GM12878 (cell line): ENCODE results near the gene SGSH. TPM values are rescaled to one million over a fixed set of nuclear protein-coding genes. Genes with fewer than 3 reads are reported as not detected.

Source experiments
- ATF3 ChIP-seq: IDR thresholded peaks from 2 replicates; pipeline ENCODE4 v1.6.1; 2011; ENCODE audit warnings: low read depth, mild to moderate bottlenecking, low read length, moderate library complexity, borderline replicate concordance; ENCODE audit errors: extremely low read depth
- E4F1 ChIP-seq: fragments of 450-650 bp; IDR thresholded peaks from 2 replicates; pipeline ENCODE4 v1.6.1; 2018; ENCODE audit warnings: borderline replicate concordance, mild to moderate bottlenecking; ENCODE audit not compliant: partially characterized antibody
- IKZF1 ChIP-seq: fragments of 450-650 bp; conservative IDR thresholded peaks from 2 replicates; pipeline ENCODE4 v1.6.1; 2017; ENCODE audit warnings: antibody characterized with exemption, mild to moderate bottlenecking
- IRF5 ChIP-seq: fragments of 450-650 bp; IDR thresholded peaks from 2 replicates; pipeline ENCODE4 v1.6.1; 2017; ENCODE audit warnings: borderline replicate concordance
- POLR2AphosphoS5 ChIP-seq: IDR thresholded peaks from 2 replicates; pipeline ENCODE4 v1.6.1; 2011; ENCODE audit warnings: mild to moderate bottlenecking, low read length, inconsistent platforms
- polyA plus RNA-seq, 11 experiments: library from polyadenylated mRNA; depleted of rRNA in 4 of 11; unstranded in 6 of 11; stranded (reverse) in 5 of 11; fragments of >200 nt; fragmentation: Nextera tagmentation in 4 of 11; fragmentation: Illumina TruSeq in 1 of 11; extraction: Ambion mirVana in 4 of 11; extraction: Trizol in 1 of 11; gene quantifications; 1 replicate in 1 of 11; 2 replicates in 10 of 11; pipeline versions ENCODE4 v1.2.1 to v1.2.3, GENCODE V29; 2011 to 2016; ENCODE audit warnings: inconsistent platforms in 2 of 11, missing spikeins in 2 of 11, low read depth in 1 of 11
- total RNA-seq, 4 experiments: library from RNA; depleted of rRNA in 3 of 4; stranded (reverse); fragments of >200 nt in 3 of 4; fragmentation: Illumina TruSeq in 1 of 4; extraction: Trizol in 1 of 4; gene quantifications; 2 replicates each; pipeline versions ENCODE4 v1.2.1 to v1.2.3, GENCODE V29; 2013 to 2021
- TF ChIP-seq, protein P1 (sequence below): IDR thresholded peaks from 2 replicates; pipeline ENCODE4 v1.6.1; 2011; ENCODE audit warnings: low read depth, low read length, improper control_type of control experiment, borderline replicate concordance

The SGSH gene
- total and polyA plus RNA-seq, 10 of the 15 experiments (the other 5 are each of a cell fraction or from before 2014, with no cell fraction given) = 0.13 to 17.2 (median 6.0) TPM

DNA sequence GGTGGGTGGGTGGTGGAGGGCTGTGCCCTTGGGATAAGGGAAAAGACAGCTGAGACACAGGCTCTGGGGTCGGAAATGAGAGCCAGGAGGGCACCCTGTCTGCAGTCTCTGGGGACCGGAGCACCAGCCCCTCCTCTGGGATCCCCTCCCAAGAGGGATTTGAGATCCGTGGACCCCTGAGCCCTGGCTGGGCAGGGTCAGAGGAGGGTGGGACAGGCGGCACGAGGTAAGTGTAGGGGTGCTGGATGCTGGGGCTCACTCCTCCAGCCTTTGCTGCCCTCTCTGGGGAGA lies 425 bp downstream of the SGSH start (continued):
- peak; percentile 0 for TF ChIP-seq E4F1
- no peak for TF ChIP-seq ATF3
- no peak for TF ChIP-seq IKZF1
- 0 out of 2 replicates have a peak, but pooled peaks have one; percentile 5 for TF ChIP-seq POLR2AphosphoS5
- TF ChIP-seq, protein P1, sequence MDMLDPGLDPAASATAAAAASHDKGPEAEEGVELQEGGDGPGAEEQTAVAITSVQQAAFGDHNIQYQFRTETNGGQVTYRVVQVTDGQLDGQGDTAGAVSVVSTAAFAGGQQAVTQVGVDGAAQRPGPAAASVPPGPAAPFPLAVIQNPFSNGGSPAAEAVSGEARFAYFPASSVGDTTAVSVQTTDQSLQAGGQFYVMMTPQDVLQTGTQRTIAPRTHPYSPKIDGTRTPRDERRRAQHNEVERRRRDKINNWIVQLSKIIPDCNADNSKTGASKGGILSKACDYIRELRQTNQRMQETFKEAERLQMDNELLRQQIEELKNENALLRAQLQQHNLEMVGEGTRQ = no peak
- no peak for TF ChIP-seq IRF5
